K562 (cell line): ENCODE results near the gene RPL15. TPM values are rescaled to one million over a fixed set of nuclear protein-coding genes. Genes with fewer than 3 reads are reported as not detected.

Experiments
- ARHGAP35 ChIP-seq: fragments of 450-650 bp; IDR thresholded peaks from 2 replicates; pipeline ENCODE4 v1.6.1; 2018; ENCODE audit not compliant: partially characterized antibody
- BCOR ChIP-seq: fragments of 450-650 bp; IDR thresholded peaks from 2 replicates; pipeline ENCODE4 v1.6.1; 2016
- CEBPB ChIP-seq: fragments of 450-650 bp; IDR thresholded peaks from 2 replicates; pipeline ENCODE4 v1.6.1; 2016; ENCODE audit warnings: missing genetic modification characterization, missing compliant biosample characterization
- CSDE1 ChIP-seq, 2 experiments: fragments of 450-650 bp; IDR thresholded peaks; 2 replicates each; pipeline ENCODE4 v1.6.1; 2016; ENCODE audit warnings: mild to moderate bottlenecking in 1 of 2
- EHMT2 ChIP-seq: fragments of 450-650 bp; IDR thresholded peaks from 2 replicates; pipeline ENCODE4 v1.6.1; 2018; ENCODE audit warnings: antibody characterized with exemption
- HDAC2 ChIP-seq: fragments of 450-650 bp; IDR thresholded peaks from 2 replicates; pipeline ENCODE4 v1.6.1; 2016; ENCODE audit warnings: mild to moderate bottlenecking
- HLTF ChIP-seq: fragments of 450-650 bp; IDR thresholded peaks from 2 replicates; pipeline ENCODE4 v1.6.1; 2016
- LARP7 ChIP-seq: fragments of 450-650 bp; IDR thresholded peaks from 2 replicates; pipeline ENCODE4 v1.6.1; 2016
- NBN ChIP-seq: fragments of 450-650 bp; IDR thresholded peaks from 2 replicates; pipeline ENCODE4 v1.6.1; 2016; ENCODE audit warnings: low read depth, mild to moderate bottlenecking
- NCOA1 ChIP-seq: fragments of 450-650 bp; IDR thresholded peaks from 2 replicates; pipeline ENCODE4 v1.6.1; 2016; ENCODE audit warnings: low read depth
- NCOA6 ChIP-seq: fragments of 450-650 bp; IDR thresholded peaks from 2 replicates; pipeline ENCODE4 v1.6.1; 2017; ENCODE audit warnings: mild to moderate bottlenecking
- NFRKB ChIP-seq: fragments of 450-650 bp; IDR thresholded peaks from 2 replicates; pipeline ENCODE4 v1.6.1; 2016; ENCODE audit warnings: low read depth
- RBBP5 ChIP-seq: fragments of 200-600 bp; sonication (generic); IDR thresholded peaks from 2 replicates; pipeline ENCODE4 v1.6.1; 2012; ENCODE audit warnings: borderline replicate concordance, mild to moderate bottlenecking, low read length, control low read depth, inconsistent platforms; ENCODE audit not compliant: insufficient read depth, poor library complexity, severe bottlenecking
- SPI1 ChIP-seq: IDR thresholded peaks from 2 replicates; pipeline ENCODE4 v1.6.1; 2011; ENCODE audit warnings: low read depth, low read length, control low read depth, borderline replicate concordance
- TEAD4 ChIP-seq, 2 experiments: sonication (generic) in 1 of 2; formaldehyde crosslinking in 1 of 2; IDR thresholded peaks; 2 replicates each; pipeline versions ENCODE4 v1.6.1 to v1.8.0; 2012 to 2022; ENCODE audit warnings: borderline replicate concordance in 1 of 2, inconsistent platforms in 1 of 2, low read length in 1 of 2, mild to moderate bottlenecking in 1 of 2, missing genetic modification reagents in 1 of 2
- ZEB2 ChIP-seq: fragments of 450-650 bp; IDR thresholded peaks from 2 replicates; pipeline ENCODE4 v1.6.1; 2016
- ZNF282 ChIP-seq: sonication (generic); formaldehyde crosslinking; IDR thresholded peaks from 2 replicates; pipeline ENCODE4 v1.8.1; 2023; ENCODE audit warnings: missing genetic modification reagents
- polyA plus RNA-seq, 8 experiments: library from polyadenylated mRNA; depleted of rRNA in 4 of 8; stranded (reverse) in 5 of 8; unstranded in 3 of 8; fragments of >200 nt; fragmentation: Nextera tagmentation in 2 of 8; fragmentation: Illumina TruSeq in 1 of 8; extraction: Ambion mirVana in 2 of 8; extraction: Trizol in 1 of 8; gene quantifications; 2 replicates each; pipeline versions ENCODE4 v1.2.1 to v1.2.3, GENCODE V29; 2011 to 2014; ENCODE audit warnings: inconsistent platforms in 1 of 8, missing spikeins in 1 of 8
- total RNA-seq, 7 experiments: library from RNA; depleted of rRNA in 6 of 7; stranded (reverse); fragments of >200 nt in 6 of 7; fragmentation: Illumina TruSeq in 2 of 7; extraction: Trizol in 2 of 7; gene quantifications; 2 replicates each; pipeline versions ENCODE4 v1.2.1 to v1.2.3, GENCODE V29; 2011 to 2021; ENCODE audit warnings: low replicate concordance in 1 of 7
- TF ChIP-seq, protein P1 (sequence below): fragments of 450-650 bp; IDR thresholded peaks from 2 replicates; pipeline ENCODE4 v1.6.1; 2017; ENCODE audit warnings: mild to moderate bottlenecking, moderate library complexity
- TF ChIP-seq, protein P2 (sequence below), 2 experiments: fragments of 450-650 bp; IDR thresholded peaks; 2 replicates each; pipeline ENCODE4 v1.6.1; 2018; ENCODE audit warnings: mild to moderate bottlenecking in 2 of 2, low read depth in 1 of 2; ENCODE audit not compliant: partially characterized antibody in 2 of 2
- TF ChIP-seq, protein P3 (sequence below): fragments of 450-650 bp; IDR thresholded peaks from 2 replicates; pipeline ENCODE4 v1.6.1; 2017; ENCODE audit warnings: antibody characterized with exemption, mild to moderate bottlenecking

Gene RPL15
- total and polyA plus RNA-seq, 9 of the 15 experiments (the other 6 are each of a cell fraction or from before 2014, with no cell fraction given) = 2,393 to 8,850 (median 3,928) TPM

DNA sequence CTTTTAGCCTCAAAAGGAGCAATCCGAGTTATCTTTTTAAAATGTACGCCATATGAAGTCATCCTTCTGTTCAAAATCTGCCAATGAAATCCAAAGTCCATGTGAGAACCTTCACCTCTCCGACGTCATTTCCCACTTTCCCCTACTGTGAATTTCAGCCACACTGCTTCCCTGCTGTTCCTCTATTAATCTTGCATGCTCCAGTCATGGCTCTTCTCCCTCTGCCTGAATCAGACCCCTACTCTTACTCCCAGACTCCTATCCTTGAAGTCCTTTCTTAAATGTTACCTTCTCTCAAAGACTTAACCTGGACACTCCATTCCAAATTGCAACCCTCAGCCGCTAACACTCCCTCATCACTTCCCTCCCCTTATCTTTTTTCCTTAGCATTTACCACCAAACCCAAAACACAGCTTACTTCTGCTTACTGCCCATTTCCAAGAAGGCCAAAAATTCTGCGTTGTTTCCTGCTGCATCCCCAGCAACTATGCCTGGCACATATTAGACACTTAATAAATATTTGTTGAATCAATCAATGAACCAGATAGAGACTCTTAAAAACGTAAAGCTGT is 1.3 kb upstream of the RPL15 start (continued):
- peak; percentile 76 for TF ChIP-seq EHMT2
- TF ChIP-seq RBBP5 = no peak
- 0 out of 2 replicates have a peak, but pooled peaks have one; percentile 35 for TF ChIP-seq TEAD4 (IDR thresholded peaks at IDR 0.05; ENCODE audit: low read length)
- no peak for TF ChIP-seq TEAD4 (CRISPR knock-in tag; IDR thresholded peaks at IDR 0.05; ENCODE audit: borderline replicate concordance)
- TF ChIP-seq ZNF282 (CRISPR knock-in tag) = no peak
- TF ChIP-seq, protein P1, sequence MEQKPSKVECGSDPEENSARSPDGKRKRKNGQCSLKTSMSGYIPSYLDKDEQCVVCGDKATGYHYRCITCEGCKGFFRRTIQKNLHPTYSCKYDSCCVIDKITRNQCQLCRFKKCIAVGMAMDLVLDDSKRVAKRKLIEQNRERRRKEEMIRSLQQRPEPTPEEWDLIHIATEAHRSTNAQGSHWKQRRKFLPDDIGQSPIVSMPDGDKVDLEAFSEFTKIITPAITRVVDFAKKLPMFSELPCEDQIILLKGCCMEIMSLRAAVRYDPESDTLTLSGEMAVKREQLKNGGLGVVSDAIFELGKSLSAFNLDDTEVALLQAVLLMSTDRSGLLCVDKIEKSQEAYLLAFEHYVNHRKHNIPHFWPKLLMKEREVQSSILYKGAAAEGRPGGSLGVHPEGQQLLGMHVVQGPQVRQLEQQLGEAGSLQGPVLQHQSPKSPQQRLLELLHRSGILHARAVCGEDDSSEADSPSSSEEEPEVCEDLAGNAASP = no peak
- TF ChIP-seq LARP7 = 0 out of 2 replicates have a peak, but pooled peaks have one; percentile 55
- TF ChIP-seq CSDE1 (IDR thresholded peaks at IDR 0.05) = 0 out of 4 replicates have a peak, but pooled peaks of 1 of the 2 experiments have one; percentile 31
- peak; percentile 67 for TF ChIP-seq ARHGAP35
- no peak for TF ChIP-seq CEBPB (tag)
- no peak for TF ChIP-seq NFRKB
- TF ChIP-seq, protein P2, sequence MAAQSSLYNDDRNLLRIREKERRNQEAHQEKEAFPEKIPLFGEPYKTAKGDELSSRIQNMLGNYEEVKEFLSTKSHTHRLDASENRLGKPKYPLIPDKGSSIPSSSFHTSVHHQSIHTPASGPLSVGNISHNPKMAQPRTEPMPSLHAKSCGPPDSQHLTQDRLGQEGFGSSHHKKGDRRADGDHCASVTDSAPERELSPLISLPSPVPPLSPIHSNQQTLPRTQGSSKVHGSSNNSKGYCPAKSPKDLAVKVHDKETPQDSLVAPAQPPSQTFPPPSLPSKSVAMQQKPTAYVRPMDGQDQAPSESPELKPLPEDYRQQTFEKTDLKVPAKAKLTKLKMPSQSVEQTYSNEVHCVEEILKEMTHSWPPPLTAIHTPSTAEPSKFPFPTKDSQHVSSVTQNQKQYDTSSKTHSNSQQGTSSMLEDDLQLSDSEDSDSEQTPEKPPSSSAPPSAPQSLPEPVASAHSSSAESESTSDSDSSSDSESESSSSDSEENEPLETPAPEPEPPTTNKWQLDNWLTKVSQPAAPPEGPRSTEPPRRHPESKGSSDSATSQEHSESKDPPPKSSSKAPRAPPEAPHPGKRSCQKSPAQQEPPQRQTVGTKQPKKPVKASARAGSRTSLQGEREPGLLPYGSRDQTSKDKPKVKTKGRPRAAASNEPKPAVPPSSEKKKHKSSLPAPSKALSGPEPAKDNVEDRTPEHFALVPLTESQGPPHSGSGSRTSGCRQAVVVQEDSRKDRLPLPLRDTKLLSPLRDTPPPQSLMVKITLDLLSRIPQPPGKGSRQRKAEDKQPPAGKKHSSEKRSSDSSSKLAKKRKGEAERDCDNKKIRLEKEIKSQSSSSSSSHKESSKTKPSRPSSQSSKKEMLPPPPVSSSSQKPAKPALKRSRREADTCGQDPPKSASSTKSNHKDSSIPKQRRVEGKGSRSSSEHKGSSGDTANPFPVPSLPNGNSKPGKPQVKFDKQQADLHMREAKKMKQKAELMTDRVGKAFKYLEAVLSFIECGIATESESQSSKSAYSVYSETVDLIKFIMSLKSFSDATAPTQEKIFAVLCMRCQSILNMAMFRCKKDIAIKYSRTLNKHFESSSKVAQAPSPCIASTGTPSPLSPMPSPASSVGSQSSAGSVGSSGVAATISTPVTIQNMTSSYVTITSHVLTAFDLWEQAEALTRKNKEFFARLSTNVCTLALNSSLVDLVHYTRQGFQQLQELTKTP (IDR thresholded peaks at IDR 0.05; ENCODE audit: low read depth in 1 of 2, partially characterized antibody in 2 of 2) = peak in 1 of 2 experiments; percentile 47
- peak; percentile 79 for TF ChIP-seq NBN
- peak; percentile 85 for TF ChIP-seq HLTF
- peak; percentile 60; the same call in 1 of the 2 replicates for TF ChIP-seq SPI1
- peak; percentile 68 for TF ChIP-seq BCOR
- no peak; the same call in 1 of the 2 replicates for TF ChIP-seq ZEB2
- peak; percentile 33; the same call in 1 of the 2 replicates for TF ChIP-seq HDAC2
- TF ChIP-seq NCOA6 = no peak
- TF ChIP-seq, protein P3, sequence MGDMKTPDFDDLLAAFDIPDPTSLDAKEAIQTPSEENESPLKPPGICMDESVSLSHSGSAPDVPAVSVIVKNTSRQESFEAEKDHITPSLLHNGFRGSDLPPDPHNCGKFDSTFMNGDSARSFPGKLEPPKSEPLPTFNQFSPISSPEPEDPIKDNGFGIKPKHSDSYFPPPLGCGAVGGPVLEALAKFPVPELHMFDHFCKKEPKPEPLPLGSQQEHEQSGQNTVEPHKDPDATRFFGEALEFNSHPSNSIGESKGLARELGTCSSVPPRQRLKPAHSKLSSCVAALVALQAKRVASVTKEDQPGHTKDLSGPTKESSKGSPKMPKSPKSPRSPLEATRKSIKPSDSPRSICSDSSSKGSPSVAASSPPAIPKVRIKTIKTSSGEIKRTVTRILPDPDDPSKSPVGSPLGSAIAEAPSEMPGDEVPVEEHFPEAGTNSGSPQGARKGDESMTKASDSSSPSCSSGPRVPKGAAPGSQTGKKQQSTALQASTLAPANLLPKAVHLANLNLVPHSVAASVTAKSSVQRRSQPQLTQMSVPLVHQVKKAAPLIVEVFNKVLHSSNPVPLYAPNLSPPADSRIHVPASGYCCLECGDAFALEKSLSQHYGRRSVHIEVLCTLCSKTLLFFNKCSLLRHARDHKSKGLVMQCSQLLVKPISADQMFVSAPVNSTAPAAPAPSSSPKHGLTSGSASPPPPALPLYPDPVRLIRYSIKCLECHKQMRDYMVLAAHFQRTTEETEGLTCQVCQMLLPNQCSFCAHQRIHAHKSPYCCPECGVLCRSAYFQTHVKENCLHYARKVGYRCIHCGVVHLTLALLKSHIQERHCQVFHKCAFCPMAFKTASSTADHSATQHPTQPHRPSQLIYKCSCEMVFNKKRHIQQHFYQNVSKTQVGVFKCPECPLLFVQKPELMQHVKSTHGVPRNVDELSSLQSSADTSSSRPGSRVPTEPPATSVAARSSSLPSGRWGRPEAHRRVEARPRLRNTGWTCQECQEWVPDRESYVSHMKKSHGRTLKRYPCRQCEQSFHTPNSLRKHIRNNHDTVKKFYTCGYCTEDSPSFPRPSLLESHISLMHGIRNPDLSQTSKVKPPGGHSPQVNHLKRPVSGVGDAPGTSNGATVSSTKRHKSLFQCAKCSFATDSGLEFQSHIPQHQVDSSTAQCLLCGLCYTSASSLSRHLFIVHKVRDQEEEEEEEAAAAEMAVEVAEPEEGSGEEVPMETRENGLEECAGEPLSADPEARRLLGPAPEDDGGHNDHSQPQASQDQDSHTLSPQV = no peak
- 0 out of 2 replicates have a peak, but pooled peaks have one; percentile 51 for TF ChIP-seq NCOA1
